ENCODE results near the gene PARVG. TPM values are rescaled to one million over a fixed set of nuclear protein-coding genes. Genes with fewer than 3 reads are reported as not detected.

The PARVG gene
- total and polyA plus RNA-seq, 2 experiments from 2014 or later = 0.33 TPM; not detected in 1

DNA sequence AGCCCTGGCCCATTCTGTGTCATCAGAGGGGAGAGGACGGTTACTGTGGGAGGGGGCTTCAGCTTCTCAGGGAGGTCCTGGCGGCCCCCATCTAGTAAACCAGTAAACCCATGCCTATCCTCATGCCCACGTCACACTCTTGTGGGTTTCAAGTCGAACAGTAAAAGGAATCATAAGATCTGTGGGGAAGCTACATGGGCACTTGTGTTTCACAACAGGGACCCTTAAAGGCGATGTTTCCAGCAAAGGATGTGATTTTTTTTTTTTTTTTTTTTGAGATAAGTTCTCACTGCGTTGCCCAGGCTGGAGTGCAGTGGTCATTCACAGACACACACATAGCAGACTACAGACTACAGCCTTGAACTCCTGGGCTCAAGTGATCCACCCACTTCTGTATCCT, 9.2 kb upstream of the PARVG start:
- no peaks in the 10 kb centered on the region for H3K36me3 ChIP-seq
- no peak overlapping the region for H3K27ac ChIP-seq
- no peak overlapping the region for H3K4me3 ChIP-seq
- H3K9me3 ChIP-seq (ENCODE audit: low read depth) = no peaks in the 10 kb centered on the region
- H3K27me3 ChIP-seq = no peaks in the 10 kb centered on the region
- DNase-seq (ENCODE audit: low read depth in 1 of 2, low spot score in 1 of 2) = no peak
- H3K4me1 ChIP-seq (ENCODE audit: low read depth) = no peaks in the 10 kb centered on the region
- TF ChIP-seq, protein P1, sequence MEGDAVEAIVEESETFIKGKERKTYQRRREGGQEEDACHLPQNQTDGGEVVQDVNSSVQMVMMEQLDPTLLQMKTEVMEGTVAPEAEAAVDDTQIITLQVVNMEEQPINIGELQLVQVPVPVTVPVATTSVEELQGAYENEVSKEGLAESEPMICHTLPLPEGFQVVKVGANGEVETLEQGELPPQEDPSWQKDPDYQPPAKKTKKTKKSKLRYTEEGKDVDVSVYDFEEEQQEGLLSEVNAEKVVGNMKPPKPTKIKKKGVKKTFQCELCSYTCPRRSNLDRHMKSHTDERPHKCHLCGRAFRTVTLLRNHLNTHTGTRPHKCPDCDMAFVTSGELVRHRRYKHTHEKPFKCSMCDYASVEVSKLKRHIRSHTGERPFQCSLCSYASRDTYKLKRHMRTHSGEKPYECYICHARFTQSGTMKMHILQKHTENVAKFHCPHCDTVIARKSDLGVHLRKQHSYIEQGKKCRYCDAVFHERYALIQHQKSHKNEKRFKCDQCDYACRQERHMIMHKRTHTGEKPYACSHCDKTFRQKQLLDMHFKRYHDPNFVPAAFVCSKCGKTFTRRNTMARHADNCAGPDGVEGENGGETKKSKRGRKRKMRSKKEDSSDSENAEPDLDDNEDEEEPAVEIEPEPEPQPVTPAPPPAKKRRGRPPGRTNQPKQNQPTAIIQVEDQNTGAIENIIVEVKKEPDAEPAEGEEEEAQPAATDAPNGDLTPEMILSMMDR (IDR thresholded peaks at IDR 0.05; ENCODE audit: low read depth, low read length) = no peak

DNA sequence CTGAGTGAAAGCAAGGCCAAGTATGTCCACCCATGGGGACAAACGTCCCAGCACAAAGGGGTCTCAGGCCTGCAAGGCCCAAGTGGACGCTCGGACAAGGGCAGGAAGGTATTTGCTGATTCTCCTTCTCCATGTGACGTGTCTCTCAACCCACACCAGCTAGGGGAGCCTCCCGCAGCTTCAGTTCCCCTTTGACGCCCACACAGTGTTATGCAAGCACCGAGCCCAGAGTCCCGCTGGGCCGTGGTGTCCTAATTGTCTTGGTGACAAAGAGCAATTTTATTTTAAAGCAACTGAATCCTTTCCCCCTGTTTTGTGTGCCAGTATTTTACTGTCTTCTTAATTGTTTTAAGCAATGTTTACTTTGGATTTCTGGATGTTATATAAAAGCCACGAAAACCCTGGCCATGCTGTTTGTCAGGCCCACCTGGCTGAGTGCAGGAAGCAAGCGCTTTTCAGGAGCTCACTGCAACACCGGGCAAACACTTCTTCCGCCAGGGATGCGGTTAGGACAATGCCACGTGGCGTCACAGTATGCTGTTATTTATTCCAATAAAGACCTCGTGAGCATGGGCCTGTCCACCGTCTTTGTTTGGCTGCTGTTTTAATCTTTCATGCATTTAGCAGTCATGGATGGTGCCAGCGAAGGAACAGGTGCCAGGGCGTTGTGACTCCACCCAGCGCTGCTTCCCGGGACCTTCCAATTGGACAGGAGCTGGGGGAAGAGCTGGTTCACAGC, 8.2 kb upstream of the PARVG start:
- H3K4me3 ChIP-seq = no peak overlapping the region
- TF ChIP-seq, protein P1 (IDR thresholded peaks at IDR 0.05; ENCODE audit: low read depth, low read length) = no peak
- H3K27ac ChIP-seq = no peak overlapping the region
- no peaks in the 10 kb centered on the region for H3K36me3 ChIP-seq
- no peaks in the 10 kb centered on the region for H3K4me1 ChIP-seq (ENCODE audit: low read depth)
- no peaks in the 10 kb centered on the region for H3K27me3 ChIP-seq
- no peak for DNase-seq (ENCODE audit: low read depth in 1 of 2, low spot score in 1 of 2)
- H3K9me3 ChIP-seq (ENCODE audit: low read depth) = no peaks in the 10 kb centered on the region

DNA sequence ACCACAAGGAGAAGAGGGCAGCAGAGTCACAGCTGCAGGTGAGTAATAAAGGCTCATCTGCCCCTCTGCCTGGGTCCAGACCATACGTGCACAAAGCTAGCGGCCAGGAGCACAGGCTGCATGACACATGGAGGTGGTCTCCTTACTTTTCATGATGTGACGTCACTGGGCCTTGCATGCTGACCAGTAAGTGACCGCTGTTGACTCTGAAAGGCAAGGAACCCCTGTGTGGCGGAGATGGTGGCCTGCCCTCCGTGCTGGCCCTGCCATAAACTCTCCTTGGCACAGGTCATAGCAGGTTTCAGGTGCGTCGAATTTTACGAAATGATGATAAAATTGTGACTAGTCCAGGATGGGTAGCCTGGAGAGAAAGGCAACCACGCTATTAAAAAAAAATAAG, 7.6 kb upstream of the PARVG start:
- Histone ChIP-seq H3K4me3 (no peak overlapping the region), H3K27ac (no peak overlapping the region), H3K27me3 (no peaks in the 10 kb centered on the region), H3K4me1 (ENCODE audit: low read depth) (no peaks in the 10 kb centered on the region), H3K9me3 (ENCODE audit: low read depth) (no peaks in the 10 kb centered on the region), H3K36me3 (no peaks in the 10 kb centered on the region)
- DNase-seq (ENCODE audit: low read depth in 1 of 2, low spot score in 1 of 2) = no peak
- TF ChIP-seq, protein P1 (IDR thresholded peaks at IDR 0.05; ENCODE audit: low read depth, low read length) = no peak

DNA sequence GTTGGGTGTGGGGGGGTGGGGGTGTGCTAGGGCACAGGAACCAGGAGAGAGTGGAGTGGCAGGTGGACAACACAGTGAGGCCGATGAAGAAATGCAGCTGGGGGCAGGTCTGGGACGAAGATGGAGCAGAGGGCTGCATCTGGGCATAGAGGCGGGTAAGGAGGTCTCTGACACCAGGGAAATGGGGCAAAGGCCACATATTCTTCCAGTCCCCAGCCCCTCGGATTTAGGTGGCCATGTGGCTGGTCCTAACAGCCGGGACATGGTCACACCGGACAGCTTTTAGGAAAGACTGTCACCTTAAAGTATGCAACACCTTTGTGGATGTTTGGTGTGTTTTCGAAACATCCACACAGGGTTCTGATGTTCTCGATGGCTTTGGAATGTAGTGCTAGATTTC, 5.0 kb upstream of the PARVG start:
- Histone ChIP-seq H3K36me3 (no peaks in the 10 kb centered on the region), H3K4me3 (no peak overlapping the region), H3K9me3 (ENCODE audit: low read depth) (no peaks in the 10 kb centered on the region), H3K27ac (no peak overlapping the region), H3K27me3 (no peaks in the 10 kb centered on the region), H3K4me1 (ENCODE audit: low read depth) (no peaks in the 10 kb centered on the region)
- no peak for DNase-seq (ENCODE audit: low read depth in 1 of 2, low spot score in 1 of 2)
- TF ChIP-seq, protein P1 (IDR thresholded peaks at IDR 0.05; ENCODE audit: low read depth, low read length) = no peak

DNA sequence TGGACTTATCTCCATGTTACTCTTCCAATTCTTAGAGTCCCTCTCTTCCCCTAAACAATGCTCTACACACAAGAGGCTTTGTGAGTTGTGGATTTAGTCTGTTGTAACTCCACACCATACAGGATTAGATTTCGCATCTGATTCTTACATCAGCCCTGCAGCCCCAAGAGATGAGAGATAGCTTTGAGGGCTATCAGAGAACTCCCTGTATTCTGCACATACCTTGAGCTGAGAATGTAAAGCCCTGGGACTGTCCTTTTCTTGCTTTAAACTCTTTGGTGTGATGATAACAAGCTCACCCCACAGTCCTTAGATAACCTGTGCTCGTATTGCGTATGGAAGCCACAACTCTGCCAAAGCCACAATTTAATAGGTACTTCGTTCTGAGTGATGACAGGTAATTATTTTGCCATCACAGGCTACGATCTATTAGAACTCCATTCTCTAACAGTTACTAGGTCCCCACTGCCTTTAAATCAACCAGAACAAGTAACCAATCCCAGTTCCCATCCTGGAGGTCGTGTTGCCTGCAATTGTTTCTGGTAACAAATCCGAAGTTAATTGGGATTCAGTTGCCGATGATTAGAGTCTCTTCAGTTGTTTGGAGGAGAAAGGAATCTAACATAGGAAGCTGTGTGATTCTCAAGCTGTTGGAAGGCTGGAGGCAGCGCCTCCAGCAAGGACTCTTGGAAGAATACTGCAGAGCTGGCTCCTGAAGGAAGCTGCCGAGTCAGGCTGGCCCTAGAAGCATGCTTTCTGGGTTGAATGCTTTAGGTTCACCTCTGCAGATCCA, 1.3 kb upstream of the PARVG start:
- no peak overlapping the region for H3K27ac ChIP-seq
- no peaks in the 10 kb centered on the region for H3K4me1 ChIP-seq (ENCODE audit: low read depth)
- no peaks in the 10 kb centered on the region for H3K9me3 ChIP-seq (ENCODE audit: low read depth)
- H3K27me3 ChIP-seq = no peaks in the 10 kb centered on the region
- TF ChIP-seq, protein P1 (IDR thresholded peaks at IDR 0.05; ENCODE audit: low read depth, low read length) = no peak
- H3K4me3 ChIP-seq = no peak overlapping the region
- H3K36me3 ChIP-seq = no peaks in the 10 kb centered on the region
- no peak for DNase-seq (ENCODE audit: low read depth in 1 of 2, low spot score in 1 of 2)
